ENCODE data around the gene GAB1.

The GAB1 gene

DNA sequence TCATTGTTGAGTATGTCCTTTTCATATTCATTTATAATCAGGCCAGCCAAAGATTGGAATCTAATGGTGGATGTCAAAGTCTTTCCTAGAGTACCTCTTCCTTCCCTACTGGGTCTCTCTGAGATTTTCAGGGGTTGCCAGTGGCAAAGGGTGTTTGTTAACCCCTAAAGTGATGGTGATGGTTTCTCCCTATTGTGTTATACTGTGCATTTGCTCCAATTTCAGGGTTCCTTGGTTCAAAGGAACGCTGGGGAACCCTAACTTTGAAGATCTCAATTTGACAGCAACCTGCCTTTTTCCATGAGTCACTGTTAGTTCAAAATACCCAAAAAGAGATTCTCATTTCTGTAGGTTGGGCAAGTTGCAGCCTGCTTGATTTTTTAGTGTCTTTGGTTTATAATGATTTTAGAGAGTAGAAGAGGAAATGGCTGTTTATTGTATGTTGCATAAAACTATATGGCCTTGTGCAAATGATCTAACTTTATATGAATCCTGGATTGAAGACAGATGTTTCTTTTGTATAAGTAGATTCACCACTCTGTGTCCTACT is 23.0 kb downstream of the GAB1 start:
- DNase-seq, result no peak

DNA sequence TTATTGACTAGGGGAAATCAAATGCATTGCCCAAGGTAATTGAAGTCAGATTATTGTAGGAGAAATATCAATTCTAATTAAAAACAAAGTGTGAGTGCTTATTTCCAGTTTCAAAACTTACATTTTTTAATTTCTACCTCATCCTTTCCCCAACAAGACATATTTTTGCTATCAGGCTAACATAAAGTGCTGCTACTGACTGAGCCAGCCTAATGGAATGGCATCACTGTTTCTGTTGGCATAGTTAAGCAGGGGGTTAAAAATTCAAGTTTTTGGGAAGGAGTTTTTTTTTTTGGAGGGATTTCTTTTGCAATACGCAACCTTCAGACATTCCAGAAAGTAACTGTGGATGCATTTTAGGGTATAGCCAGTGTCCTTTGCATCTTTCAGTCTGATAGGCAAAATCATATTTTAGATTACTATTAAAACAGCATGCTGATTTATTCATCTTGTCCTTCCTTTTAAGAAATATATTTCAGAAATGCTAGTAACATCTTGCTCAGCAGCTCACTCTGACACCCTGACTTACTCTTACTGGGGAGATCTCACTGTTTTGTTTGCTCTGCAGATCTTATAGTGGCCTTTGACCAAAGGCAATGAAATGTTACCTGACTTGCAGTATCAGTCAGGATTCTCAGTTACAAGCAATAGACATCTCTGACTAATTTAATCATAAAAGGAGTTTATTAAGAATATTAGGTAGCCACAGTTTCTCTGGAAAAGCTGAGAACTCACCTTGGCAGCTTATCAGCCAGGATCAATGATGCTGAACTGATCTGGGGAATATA is 24.4 kb downstream of the GAB1 start:
- DNase-seq, result no peak

DNA sequence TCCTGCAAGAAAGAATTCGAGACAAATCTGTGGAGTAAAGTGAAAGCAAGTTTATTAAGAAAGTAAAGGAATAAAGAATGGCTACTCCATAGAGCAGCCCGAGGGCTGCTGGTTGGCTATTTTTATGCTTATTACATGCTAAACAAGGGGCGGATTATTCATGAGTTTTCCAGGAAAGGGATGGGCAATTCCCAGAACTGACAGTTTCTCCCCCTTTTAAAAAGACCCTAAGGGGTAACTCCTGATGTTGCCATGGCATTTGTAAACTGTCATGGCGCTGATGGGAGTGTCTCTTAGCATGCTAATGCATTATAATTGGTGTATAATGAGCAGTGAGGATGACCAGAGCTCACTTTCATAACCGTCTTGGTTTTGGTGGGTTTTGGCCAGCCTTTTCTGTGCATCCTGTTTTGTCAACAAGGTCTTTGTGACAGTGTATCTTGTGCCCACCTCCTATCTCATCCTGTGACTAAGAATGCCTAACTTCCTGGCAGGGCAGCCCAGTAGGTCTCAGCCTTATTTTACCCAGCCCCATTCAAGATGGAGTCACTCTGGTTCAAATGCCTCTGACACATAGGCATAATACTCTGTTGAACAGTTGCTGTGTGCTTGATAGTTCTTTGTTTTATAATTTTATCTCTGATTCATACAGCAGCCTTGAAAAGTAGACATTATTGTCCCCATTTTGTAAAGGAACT is 25.8 kb downstream of the GAB1 start:
- no peak for DNase-seq

DNA sequence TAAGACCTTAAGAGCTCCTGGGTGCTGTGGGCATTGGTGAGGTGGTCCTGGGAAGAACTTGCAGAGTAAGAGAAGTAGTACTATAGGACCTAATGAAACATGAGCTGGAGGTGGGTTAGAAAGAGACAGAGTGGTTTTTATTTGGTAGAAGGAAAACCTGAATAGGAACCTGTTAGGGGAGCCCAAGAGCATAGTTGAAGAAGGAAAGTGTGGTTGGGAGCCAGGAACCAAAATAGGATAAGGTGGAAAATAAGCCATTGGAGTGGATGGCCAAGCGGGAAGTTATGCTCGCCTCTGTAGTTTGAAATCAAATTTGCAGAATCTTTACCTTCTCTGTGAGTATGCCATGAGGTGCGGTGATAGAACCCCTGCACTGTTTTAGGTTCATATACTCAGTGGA is 26.7 kb downstream of the GAB1 start:
- DNase-seq, result no peak

DNA sequence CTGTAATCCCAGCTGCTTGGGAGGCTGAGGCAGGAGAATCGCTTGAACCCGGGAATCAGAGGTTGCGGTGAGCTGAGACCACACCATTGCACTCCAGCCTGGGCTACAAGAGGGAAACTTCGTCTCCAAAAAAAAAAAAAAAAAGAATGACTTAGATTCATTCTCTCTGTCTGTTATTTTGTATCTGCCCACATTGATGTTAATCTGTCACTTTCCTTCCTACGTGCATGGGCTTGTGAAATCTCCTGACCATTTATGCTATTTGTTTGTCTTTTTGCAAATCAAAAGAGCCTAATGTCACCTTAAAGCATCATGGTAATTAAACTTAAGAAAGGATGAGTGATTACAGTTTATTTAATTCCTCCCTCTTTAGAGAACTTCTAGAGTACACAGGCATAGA is 27.4 kb downstream of the GAB1 start:
- no peak for DNase-seq

DNA sequence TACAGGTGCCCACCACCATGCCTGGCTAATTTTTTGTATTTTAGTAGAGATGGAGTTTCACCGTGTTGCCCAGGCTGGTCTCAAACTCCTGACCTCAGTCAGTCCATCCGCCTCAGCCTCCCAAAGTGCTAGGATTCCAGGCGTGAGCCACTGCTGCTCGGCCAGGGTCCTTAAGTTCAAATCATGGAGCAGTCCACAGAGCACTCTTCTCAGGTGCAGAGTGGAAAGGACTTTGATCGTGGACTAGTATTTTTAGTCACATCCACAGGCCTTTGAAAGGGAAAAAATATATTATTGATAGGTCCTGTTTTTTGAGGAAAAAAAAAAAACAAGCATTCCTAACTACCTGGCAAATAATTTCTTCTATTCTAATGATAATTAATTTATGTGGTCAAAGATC is 31.2 kb downstream of the GAB1 start:
- no peak for DNase-seq

DNA sequence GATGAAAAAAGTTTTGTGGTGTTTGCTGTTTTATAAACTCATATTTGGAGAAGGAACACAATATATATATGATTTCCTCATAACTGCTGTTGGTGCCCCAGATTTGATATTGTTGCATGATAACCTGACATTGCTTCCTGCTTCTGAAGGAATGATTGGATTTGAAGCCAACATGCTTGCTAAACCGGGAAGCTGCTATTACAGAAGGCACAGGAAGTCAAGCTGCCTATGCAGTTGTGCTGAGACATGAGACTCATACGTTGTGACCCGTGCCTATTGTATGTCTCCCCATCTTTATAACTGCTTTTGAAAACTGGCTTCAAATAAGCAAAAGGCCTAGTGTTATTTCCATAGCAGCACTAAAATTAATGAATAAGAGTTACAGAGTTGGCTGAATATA is 32.9 kb downstream of the GAB1 start:
- DNase-seq, result no peak

DNA sequence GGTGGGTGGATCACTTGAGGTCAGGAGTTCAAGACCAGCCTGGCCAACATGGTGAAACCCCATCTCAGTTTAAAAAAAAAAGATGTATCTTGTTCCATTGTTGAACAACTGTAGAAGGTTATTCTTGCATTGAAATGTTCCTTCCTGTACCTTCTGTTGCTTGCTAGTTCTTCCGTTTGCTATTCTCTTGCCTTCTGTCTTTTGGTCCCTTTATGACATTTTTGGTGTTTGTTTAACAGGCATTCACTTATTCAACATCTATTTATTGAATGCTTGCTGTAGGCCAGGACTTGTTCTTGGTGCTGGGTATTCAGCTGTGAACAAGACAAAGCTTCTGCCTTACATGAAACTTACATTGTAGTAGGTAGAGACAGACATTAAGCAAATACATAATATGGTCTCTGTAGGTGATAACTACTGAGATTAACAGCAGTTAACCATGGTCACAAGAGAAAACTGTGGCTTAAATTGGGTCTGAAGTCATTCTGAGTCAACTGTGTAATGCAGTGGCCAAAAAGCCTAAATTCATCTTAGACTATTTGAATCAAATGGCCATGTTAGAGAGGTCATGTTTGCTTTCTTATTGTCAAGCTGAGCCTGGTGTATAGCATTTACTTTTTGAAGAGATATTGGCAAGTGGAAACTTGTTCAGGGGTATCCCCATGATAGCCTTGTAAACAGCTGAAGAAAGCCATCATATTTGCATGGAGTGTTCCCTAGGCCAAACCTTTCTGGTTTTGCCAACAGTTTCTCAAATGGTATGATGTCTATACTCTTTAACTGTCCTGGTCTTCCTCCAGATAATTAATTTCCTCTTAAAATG is 35.6 kb downstream of the GAB1 start:
- no peak for DNase-seq

DNA sequence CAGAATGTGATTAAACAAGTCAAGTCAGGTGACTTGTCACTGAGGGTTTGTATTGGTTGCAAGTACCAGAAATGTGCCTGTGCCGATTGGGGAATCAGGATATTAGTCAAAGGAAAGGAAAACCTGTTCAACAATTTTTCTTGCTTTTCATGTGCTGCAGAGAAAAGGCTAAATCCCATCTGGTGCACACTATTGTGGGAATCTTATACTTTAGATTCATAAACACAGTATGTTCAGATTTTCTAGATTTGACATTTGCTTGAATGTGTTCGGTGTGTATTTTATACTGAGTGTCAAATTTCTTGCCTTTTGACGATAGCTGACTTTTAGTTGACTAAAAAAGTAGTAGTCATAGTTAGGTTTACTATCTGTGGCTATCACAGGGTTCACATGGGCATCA is 37.6 kb downstream of the GAB1 start:
- no peak for DNase-seq

DNA sequence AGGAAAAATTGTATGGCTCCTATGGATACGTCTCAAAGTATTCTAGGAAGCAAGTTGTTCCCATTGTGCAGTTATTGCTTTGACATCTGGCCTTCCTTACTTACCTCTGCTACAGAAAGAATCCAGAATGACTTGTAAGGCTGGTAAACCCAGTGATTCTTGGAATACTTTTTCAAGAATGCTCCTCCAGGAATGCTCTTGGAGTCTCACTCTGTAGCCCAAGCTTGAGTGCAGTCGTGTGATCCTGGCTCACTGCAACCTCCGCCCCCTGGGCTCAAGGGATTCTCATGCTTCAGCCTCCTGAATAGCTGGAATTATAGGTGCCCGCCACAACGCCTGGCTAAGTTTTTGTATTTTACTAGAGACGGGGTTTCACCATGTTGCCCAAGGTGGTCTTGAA is 38.1 kb downstream of the GAB1 start:
- DNase-seq, result no peak

DNA sequence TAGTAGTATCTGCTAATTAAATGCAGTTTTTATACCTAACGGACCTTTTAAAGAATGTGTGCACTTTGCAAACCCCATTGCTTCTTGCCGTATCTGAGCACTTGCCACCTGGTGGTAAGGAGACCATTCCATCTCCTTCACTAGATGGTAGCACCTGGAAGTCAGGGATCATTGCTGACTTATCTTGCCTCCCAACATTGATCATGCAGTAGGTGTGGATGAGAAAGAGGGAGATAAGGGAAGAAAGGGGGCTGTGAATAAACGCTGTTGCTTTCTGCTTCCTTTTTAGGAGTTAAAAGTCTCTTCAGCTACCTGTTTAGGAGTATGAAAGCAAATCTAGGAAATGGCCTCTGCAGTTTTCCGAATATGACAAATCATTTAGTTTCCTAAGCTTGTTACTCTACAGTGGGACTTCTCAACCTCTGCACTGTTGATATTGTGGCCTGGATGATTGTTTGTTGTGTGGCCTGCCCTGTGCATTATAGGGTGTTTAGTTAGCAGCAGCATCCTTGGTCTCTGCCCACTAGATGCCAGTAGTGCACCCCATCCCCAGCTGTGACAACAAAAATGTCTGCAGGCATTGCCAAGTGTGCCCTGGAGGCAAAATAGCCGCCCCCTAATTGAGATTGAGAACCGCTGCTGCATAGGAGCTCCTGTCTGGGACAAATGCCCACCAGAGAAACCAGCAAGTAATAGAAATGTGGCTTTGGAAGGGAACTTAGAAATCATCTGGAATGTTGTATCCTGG is 38.8 kb downstream of the GAB1 start:
- no peak for DNase-seq

DNA sequence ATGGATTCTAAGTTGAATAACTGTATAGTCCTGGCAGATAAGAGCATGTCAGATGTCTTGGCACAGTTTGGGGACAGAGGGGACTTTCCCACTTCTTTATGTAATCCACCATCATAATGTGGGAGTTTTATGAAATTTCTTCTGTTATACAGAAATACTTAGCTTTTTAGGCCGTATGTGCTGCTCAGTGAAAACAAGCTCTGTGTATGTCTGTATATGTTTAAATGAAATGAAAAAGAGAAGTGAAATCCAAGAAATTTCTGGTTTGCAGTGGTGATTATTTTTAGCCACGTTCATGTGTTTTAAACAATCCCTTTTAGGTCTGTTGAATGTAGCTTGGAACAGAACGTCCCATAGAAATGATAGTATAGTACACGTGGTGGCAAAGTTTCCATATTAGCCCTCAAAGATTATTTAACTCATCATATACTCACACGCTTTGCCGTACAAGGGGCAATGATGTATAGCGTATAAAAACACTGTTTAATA is 41.0 kb downstream of the GAB1 start:
- no peak for DNase-seq

DNA sequence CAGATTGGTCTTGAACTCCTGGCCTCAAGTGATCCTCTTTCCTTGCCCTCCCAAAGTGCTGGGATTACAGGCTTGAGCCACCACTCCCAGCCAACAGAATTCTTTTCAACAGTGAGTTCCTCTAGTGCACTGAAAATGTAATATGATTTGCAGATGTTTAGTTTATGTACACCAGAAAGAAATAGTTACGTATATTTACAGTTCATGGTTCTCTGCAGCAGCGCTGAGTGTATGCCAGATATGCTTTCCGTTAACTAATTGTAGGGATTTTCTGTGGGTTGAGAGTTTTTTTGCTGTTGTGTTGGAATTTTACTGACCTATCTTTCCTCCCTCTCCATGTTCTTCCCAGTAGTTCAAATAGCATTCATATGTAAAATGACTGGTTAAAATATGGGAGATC is 44.0 kb downstream of the GAB1 start:
- DNase-seq, result no peak

DNA sequence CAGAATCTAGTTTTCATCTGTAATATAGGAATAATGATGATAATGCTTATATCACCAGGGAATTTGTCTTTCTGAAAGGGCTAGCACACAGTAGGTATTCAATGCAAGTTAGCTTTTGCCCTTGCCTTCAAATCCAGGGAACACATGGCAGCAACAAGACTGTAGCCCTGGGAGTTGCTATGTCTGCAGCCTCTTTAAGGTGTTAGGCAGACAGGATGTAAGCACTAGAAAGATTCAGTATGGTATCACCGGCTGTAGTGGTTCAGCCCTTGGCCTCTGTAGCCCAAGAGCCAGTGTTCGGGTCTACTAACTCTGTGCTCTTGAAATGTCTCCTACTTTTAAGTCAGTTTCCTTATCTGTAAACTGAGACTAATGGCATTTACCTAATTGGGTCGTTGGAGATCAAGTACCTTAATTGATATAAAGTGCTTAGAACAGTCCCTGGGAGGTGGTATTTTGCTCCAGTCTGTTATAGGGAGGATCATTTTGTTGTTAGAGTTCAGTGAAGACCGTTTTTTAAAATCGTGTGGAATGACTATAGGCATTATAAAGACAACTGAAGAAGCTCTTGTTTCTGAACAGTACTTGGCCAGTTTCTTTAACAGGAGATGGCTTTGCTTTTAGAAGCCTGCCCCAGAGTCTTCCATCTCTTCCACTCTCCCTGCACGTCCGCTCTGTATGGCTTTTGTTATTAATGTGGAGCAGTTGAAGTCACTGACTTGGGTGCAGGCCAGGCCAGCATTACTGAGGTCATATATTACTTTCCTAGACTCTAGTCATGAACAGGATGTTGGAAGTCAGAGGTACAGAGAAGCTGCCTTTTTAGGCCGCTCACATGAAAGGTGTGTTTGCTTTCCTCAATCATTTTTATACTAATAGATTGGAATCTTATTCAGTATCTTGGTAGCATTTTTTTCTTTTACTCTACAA is 44.8 kb downstream of the GAB1 start:
- DNase-seq, result no peak

DNA sequence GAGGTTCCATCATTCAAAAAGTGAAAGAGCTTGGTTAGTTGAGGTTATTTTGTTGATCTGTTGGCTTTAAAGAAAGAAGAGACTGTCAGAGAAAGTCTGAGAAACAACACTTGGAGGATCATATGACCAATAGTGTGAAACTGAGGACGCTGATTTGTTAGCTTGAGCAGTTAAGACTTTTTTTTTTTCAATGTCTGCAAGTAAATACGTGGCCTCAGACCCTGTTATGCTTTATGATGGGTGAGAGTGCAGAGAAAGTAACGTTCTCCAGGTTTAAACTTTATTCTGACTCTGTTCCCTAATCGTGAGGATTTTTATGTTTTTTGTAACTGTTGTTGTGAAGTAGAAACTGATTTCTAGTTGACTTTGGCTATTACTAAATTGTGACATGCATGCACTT is 45.9 kb downstream of the GAB1 start:
- no peak for DNase-seq

DNA sequence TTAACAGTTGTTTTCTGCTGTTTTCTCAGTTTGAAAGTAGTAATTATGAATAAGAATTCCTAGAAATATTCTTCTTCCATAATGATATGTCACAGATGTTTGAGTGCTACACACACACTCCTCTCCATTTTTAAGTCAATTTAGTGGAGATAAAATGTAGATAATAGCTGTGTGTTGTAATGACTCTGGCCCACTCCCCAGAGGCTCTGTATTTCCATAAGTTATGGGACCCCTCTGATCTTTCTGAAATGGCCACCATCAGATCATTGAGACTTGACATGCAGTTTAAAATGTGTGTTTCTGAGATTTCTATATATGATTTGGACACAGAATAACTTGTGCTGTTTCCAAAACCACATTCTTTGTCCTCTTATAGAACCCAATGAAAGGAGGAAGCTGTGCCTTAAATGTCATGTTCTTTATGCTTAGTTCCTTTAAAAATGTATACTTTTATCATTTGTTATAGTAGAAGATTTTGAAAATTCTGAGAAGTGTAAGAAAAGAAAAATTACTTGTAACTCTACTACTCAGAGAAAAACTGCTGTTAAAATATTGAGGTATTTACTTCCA is 46.4 kb downstream of the GAB1 start:
- DNase-seq, result no peak

DNA sequence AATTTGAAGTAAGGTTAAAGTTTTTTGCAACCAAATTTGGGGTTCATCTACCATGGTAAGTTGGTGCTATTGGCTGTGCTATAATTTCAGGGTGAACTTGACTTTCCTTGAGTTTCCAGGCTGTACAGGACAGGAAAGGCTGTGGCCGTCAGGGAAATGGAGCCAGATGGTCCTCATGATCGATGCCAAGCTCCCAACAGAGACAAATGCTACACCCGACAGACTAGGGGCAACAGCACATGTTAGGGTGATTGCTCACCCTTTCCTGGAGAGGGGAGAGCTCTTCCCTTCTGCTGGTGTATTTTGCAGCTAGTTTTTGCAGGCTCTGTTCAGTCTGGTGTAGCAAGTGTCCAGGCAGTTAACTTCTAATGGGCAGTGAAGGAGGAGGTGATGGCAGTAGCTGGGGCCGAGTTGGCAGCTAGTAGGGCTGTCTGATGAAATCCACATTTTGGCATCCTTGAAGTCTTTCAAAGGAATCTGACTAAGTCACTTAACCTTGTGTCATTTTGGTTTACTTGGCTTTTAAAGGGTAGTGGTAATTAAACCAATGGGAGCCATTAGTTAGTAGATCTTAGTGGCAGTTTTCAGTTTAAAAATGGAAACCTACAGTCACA is 47.8 kb downstream of the GAB1 start:
- no peak for DNase-seq

DNA sequence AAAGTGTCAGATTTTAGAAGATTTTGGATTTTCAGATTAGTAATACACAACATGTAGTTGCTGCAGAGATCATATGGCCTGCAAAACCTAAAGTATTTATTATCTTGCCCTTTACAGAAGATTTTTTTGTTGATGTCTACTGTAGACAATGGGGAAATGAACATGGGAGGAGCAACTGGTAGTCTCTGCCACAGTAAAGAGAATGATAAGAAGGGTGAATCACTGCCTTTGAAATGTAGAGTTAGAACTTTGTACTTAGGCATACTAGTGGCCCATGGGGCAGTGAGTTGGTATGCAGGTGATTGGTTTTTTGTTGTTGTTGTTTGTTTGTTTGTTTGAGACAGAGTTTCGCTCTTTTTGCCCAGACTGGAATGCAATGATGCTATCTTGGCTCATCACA is 50.1 kb downstream of the GAB1 start:
- DNase-seq, result no peak

DNA sequence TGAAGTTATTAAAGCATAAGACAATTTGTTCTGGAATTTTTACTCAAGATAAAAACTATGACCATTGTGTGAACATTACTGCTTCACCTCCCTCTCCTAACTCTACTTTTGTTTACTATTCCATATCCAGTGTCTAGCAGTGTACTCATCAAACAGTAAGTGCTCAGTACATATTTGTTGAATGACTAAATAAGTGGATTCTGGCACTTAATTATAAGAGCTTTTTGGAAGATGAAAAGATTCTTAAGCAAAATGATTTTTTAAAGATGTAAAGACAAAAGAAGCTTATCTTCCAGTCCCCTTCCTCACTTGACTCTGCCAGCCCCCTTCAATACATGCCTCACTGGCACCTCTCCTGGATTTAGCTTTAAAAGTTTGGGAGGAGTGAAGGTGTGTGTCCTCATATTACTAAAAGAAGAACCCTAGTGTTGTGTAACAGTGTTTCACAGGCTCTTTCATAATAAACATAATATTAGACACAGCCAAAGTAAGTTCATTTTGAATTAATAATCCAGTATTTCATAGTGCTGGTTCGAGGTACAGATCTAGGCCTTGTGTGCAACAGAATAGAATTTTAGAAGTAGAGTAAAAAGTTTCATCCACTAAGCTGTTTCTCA is 53.0 kb downstream of the GAB1 start:
- no peak for DNase-seq

DNA sequence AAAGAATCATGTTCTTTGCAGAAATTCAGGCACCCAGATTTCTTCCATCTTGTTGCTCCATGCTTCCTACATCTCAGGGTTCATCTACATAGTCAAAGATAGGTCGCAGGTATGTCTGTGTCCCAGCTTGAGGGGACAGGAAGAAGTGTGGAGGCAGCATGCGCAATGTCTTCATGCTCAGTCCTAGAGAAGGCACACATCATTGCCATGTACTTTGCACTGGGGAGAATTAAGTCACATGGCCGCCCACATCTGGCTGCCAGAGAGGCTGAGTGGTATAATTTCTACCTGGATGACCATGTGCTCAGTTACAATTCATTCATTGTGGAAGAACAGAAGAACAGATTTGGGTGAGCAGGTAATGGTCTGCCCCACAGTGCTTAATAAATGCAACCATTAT is 54.1 kb downstream of the GAB1 start:
- no peak for DNase-seq
